OCI-LY3 (cell line): Measurements from ENCODE around the gene CLEC16A.

ENCODE experiments used
- H2AFZ ChIP-seq: fragments of 200-600, 300-600 bp; shearing (Covaris generic); 2 replicates; pipeline ENCODE4 v1.6.0; 2014; ENCODE audit warnings: antibody characterized with exemption, low read depth, low read length
- H3K27ac ChIP-seq: fragments of 200-600, 300-600 bp; sonication (generic); 2 replicates; pipeline ENCODE4 v1.5.1; 2014; ENCODE audit warnings: mild to moderate bottlenecking, low read length, moderate library complexity, mixed read lengths
- H3K27me3 ChIP-seq: fragments of 200-600, 300-600 bp; sonication (generic); 2 replicates; pipeline ENCODE4 v1.6.1; 2014; ENCODE audit warnings: low read depth, low read length, mixed read lengths
- H3K36me3 ChIP-seq: fragments of 200-600, 300-600 bp; sonication (generic); replicated peaks from 2 replicates; pipeline ENCODE3; 2014; ENCODE audit warnings: low read depth, low read length, mixed read lengths
- H3K4me1 ChIP-seq: fragments of 300-600, 200-600 bp; sonication (generic); 2 replicates; pipeline ENCODE4 v1.6.1; 2014; ENCODE audit warnings: low read length, mixed read lengths
- H3K4me2 ChIP-seq: fragments of 200-600, 300-600 bp; sonication (generic); 2 replicates; pipeline ENCODE4 v1.6.1; 2014; ENCODE audit warnings: low read length, mixed read lengths
- H3K4me3 ChIP-seq: fragments of 300-600, 200-600 bp; sonication (generic); 2 replicates; pipeline ENCODE4 v1.5.1; 2014; ENCODE audit warnings: antibody characterized with exemption, mild to moderate bottlenecking, low read length, moderate library complexity
- H3K79me2 ChIP-seq: fragments of 300-600, 200-600 bp; shearing (Covaris generic); 2 replicates; pipeline ENCODE4 v1.6.1; 2014; ENCODE audit warnings: mild to moderate bottlenecking, low read length, mixed read lengths
- H3K9ac ChIP-seq: fragments of 300-600, 200-600 bp; shearing (Covaris generic); 2 replicates; pipeline ENCODE4 v1.6.0; 2014; ENCODE audit warnings: mild to moderate bottlenecking, low read length, moderate library complexity
- H3K9me3 ChIP-seq: fragments of 200-600, 300-600 bp; shearing (Covaris generic); 2 replicates; pipeline ENCODE4 v1.6.1; 2014; ENCODE audit warnings: low read length, mixed read lengths; ENCODE audit not compliant: insufficient read depth
- H4K20me1 ChIP-seq: fragments of 200-600, 300-600 bp; sonication (generic); 2 replicates; pipeline ENCODE4 v1.6.1; 2016; ENCODE audit warnings: low read length, mixed read lengths; ENCODE audit not compliant: insufficient read depth
- CTCF ChIP-seq: fragments of 200-600, 300-600 bp; sonication (generic); IDR thresholded peaks from 2 replicates; pipeline ENCODE4 v1.5.1; 2014; ENCODE audit warnings: antibody characterized with exemption, low read length, low read depth
- EZH2phosphoT487 ChIP-seq: fragments of 200-600 bp; shearing (Covaris generic); IDR thresholded peaks from 2 replicates; pipeline ENCODE4 v1.6.1; 2018; ENCODE audit warnings: antibody characterized with exemption, mixed run types, low read depth

Gene CLEC16A

GRCh38 chr16:11224096-11224893 is 279.9 kb downstream of the CLEC16A start:
- TF ChIP-seq CTCF = no peak
- Histone ChIP-seq H3K4me1 (peaks cover 40% of the 10 kb centered on the region), H3K27ac (peak overlapping the region; percentile 72), H3K9ac (peak overlapping the region; percentile 69), H3K36me3 (no peaks in the 10 kb centered on the region), H3K4me3 (peak overlapping the region; percentile 63), H3K79me2 (no peaks in the 10 kb centered on the region), H4K20me1 (no peaks in the 10 kb centered on the region), H2AFZ (peak overlapping the region; percentile 64; the same call in 1 of the 2 replicates), H3K27me3 (no peaks in the 10 kb centered on the region), H3K4me2 (peak overlapping the region; percentile 79), H3K9me3 (no peaks in the 10 kb centered on the region)

DNA sequence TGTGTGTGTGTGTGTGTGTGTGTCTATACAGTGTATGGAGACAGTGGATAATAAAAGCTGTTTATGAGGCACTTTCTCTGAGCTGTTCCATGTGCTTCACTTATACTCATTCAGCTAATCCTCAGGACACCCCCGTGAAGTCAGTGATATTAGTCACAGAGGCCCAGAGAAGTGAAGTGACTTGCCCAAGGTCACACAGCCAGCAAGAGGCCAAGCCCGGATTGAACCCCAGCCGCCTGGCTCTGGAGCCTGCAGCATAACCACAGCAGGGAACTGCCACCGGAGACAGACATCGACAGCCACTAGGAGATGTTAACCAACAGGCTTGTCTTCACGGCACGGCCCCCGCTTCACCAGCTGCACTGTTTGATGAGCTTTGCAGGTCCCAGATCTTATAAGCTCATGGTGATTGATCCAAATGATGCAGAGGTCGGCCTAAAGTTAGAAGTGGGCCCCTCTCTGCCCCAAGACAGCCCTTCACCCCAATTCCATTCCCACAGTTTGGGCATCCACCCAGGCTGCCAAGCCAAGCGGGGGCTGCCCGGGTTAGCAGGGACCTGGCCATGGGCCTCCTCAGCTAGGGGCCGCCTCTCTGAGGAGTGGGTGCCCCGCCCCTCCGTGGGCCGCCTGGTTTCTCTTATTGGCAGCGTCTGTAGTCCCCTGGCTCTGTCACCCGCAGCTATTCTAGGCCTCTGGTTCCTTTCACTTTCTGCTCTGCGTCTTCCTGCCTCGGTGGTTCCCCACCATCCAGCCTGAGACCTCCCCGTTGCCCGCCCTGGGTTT is 280.7 kb downstream of the CLEC16A start:
- H3K4me1 ChIP-seq = peaks cover 40% of the 10 kb centered on the region
- H3K9ac ChIP-seq = peak overlapping the region; percentile 69
- H3K4me3 ChIP-seq = peak overlapping the region; percentile 63

GRCh38 chr16:11225677-11226549 is 281.5 kb downstream of the CLEC16A start:
- H2AFZ ChIP-seq = peak overlapping the region; percentile 65; the same call in 1 of the 2 replicates
- H4K20me1 ChIP-seq = no peaks in the 10 kb centered on the region
- peaks cover 43% of the 10 kb centered on the region for H3K4me1 ChIP-seq
- H3K27me3 ChIP-seq = no peaks in the 10 kb centered on the region
- H3K9ac ChIP-seq = peak overlapping the region; percentile 69; the same call in 1 of the 2 replicates
- no peak for TF ChIP-seq EZH2phosphoT487
- no peaks in the 10 kb centered on the region for H3K9me3 ChIP-seq
- peak overlapping the region; percentile 63 for H3K4me3 ChIP-seq
- peak overlapping the region; percentile 72 for H3K27ac ChIP-seq
- H3K4me2 ChIP-seq = peak overlapping the region; percentile 79
- no peaks in the 10 kb centered on the region for H3K36me3 ChIP-seq
- H3K79me2 ChIP-seq = no peaks in the 10 kb centered on the region

More for the DNA sequence above, 280.7 kb downstream of the CLEC16A start:
- Histone ChIP-seq H2AFZ (peak overlapping the region; percentile 65; the same call in 1 of the 2 replicates), H3K4me2 (peak overlapping the region; percentile 79), H3K36me3 (no peaks in the 10 kb centered on the region), H3K79me2 (no peaks in the 10 kb centered on the region), H3K9me3 (no peaks in the 10 kb centered on the region), H3K27ac (peak overlapping the region; percentile 72), H3K27me3 (no peaks in the 10 kb centered on the region), H4K20me1 (no peaks in the 10 kb centered on the region)
- TF ChIP-seq CTCF (no peak), EZH2phosphoT487 (no peak)

DNA sequence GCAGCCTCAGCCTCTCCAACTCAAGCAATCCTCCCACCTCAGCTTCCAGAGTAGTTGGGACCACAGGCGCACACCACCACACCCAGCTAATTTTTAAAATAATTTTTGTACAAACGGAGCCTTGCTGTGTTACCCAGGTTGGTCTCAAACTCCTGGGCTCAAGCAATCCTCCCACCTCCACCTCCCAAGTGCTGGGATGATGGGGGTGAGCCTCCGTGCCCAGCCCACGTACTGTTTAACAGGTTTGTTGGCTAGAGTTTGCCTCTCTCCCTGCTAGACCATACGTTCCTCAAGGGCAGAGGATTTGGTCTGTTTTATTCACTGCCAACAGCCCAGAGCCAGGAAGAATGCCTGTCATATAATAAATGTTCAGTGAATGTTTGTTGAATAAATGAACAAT is 285.1 kb downstream of the CLEC16A start:
- Histone ChIP-seq H3K79me2 (no peaks in the 10 kb centered on the region), H3K36me3 (no peaks in the 10 kb centered on the region), H3K27ac (no peak overlapping the region), H2AFZ (no peak overlapping the region), H3K9ac (no peak overlapping the region), H3K9me3 (no peaks in the 10 kb centered on the region), H4K20me1 (no peaks in the 10 kb centered on the region), H3K4me2 (no peak overlapping the region), H3K27me3 (no peaks in the 10 kb centered on the region), H3K4me1 (peaks cover 64% of the 10 kb centered on the region), H3K4me3 (no peak overlapping the region)
- TF ChIP-seq CTCF (no peak), EZH2phosphoT487 (no peak)
